ENCODE data around the gene EEF1A1. TPM values are rescaled to one million over a fixed set of nuclear protein-coding genes. Genes with fewer than 3 reads are reported as not detected.

The EEF1A1 gene
- total RNA-seq, 1 donor from 2014 or later: 6,372 TPM

- Mint-ChIP-seq H3K4me1 (ENCODE audit: low read depth, unreplicated experiment) (peaks cover 18% of the 10 kb centered on the region), H3K9me3 (ENCODE audit: unreplicated experiment) (peaks cover 12% of the 10 kb centered on the region), H3K27me3 (ENCODE audit: unreplicated experiment) (peaks cover 9% of the 10 kb centered on the region), H3K36me3 (ENCODE audit: unreplicated experiment) (peaks cover 10% of the 10 kb centered on the region), H3K4me3 (ENCODE audit: unreplicated experiment) (no peak overlapping the region), H3K27ac (ENCODE audit: unreplicated experiment) (no peak overlapping the region)
- DNase-seq: no peak
- TF ChIP-seq, protein P1, sequence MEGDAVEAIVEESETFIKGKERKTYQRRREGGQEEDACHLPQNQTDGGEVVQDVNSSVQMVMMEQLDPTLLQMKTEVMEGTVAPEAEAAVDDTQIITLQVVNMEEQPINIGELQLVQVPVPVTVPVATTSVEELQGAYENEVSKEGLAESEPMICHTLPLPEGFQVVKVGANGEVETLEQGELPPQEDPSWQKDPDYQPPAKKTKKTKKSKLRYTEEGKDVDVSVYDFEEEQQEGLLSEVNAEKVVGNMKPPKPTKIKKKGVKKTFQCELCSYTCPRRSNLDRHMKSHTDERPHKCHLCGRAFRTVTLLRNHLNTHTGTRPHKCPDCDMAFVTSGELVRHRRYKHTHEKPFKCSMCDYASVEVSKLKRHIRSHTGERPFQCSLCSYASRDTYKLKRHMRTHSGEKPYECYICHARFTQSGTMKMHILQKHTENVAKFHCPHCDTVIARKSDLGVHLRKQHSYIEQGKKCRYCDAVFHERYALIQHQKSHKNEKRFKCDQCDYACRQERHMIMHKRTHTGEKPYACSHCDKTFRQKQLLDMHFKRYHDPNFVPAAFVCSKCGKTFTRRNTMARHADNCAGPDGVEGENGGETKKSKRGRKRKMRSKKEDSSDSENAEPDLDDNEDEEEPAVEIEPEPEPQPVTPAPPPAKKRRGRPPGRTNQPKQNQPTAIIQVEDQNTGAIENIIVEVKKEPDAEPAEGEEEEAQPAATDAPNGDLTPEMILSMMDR (IDR thresholded peaks at IDR 0.05; ENCODE audit: partially characterized antibody, unreplicated experiment): no peak
Measured at GRCh38 chr6:73515204-73515655, 5.6 kb downstream of the EEF1A1 start.

GRCh38 chr6:73514746-73515110 lies 6.1 kb downstream of the EEF1A1 start:
- peaks cover 16% of the 10 kb centered on the region for H3K4me1 Mint-ChIP-seq (ENCODE audit: low read depth, unreplicated experiment)
- TF ChIP-seq, protein P1 (IDR thresholded peaks at IDR 0.05; ENCODE audit: partially characterized antibody, unreplicated experiment): no peak
- peaks cover 4% of the 10 kb centered on the region for H3K27me3 Mint-ChIP-seq (ENCODE audit: unreplicated experiment)
- no peak overlapping the region for H3K27ac Mint-ChIP-seq (ENCODE audit: unreplicated experiment)
- H3K9me3 Mint-ChIP-seq (ENCODE audit: unreplicated experiment): peaks cover 7% of the 10 kb centered on the region
- H3K4me3 Mint-ChIP-seq (ENCODE audit: unreplicated experiment): no peak overlapping the region
- no peak for DNase-seq
- peaks cover 5% of the 10 kb centered on the region for H3K36me3 Mint-ChIP-seq (ENCODE audit: unreplicated experiment)

- no peak overlapping the region for H3K27ac Mint-ChIP-seq (ENCODE audit: unreplicated experiment)
- no peaks in the 10 kb centered on the region for H3K9me3 Mint-ChIP-seq (ENCODE audit: unreplicated experiment)
- H3K4me1 Mint-ChIP-seq (ENCODE audit: low read depth, unreplicated experiment): peaks cover 11% of the 10 kb centered on the region
- no peaks in the 10 kb centered on the region for H3K36me3 Mint-ChIP-seq (ENCODE audit: unreplicated experiment)
- no peak overlapping the region for H3K4me3 Mint-ChIP-seq (ENCODE audit: unreplicated experiment)
- no peak for DNase-seq
- no peaks in the 10 kb centered on the region for H3K27me3 Mint-ChIP-seq (ENCODE audit: unreplicated experiment)
- TF ChIP-seq, protein P1 (IDR thresholded peaks at IDR 0.05; ENCODE audit: partially characterized antibody, unreplicated experiment): no peak
Measured at GRCh38 chr6:73513496-73513854, 7.4 kb downstream of the EEF1A1 start.

DNA sequence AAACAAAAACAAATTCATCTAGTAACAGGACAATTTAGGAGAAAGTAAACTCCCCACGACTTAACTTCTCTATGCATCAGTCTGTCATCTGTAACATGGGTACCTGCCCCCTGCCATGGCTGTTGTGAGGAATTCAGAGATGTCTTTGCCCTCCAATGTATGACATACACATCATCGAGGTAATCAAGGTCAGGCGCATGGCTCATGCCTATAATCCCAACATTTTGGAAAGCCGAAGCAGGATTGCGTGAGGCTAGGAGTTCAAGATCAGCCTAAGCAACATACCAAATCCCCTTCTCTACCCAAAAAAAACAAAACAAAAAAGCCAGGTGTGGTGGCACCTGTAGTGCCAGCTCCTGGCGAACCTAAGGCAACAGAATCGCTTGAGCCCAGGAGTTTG lies 9.0 kb downstream of the EEF1A1 start:
- Mint-ChIP-seq H3K27me3 (ENCODE audit: unreplicated experiment) (no peaks in the 10 kb centered on the region), H3K36me3 (ENCODE audit: unreplicated experiment) (no peaks in the 10 kb centered on the region), H3K4me1 (ENCODE audit: low read depth, unreplicated experiment) (peaks cover 3% of the 10 kb centered on the region), H3K27ac (ENCODE audit: unreplicated experiment) (peak overlapping the region; percentile 11), H3K4me3 (ENCODE audit: unreplicated experiment) (no peak overlapping the region), H3K9me3 (ENCODE audit: unreplicated experiment) (no peaks in the 10 kb centered on the region)
- TF ChIP-seq, protein P1 (IDR thresholded peaks at IDR 0.05; ENCODE audit: partially characterized antibody, unreplicated experiment): no peak
- DNase-seq: no peak

DNA sequence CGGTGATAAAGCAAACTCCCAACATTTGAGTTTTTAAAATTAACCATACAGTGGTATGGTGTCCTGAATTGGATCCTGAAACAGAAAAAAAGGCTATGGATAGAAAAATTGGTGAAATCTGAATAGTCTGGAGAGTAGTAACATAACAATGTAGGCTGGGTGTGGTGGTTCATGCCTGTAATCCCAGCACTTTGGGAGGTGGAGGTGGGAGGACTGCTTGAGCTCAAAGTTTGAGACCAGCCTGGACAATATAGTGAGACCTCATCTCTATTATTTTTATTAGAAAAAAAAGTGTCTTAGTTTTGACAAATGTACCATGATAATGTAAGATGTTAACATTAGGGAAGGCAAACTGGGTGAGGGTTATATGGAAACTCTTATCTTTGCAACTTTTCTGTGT lies 11.0 kb downstream of the EEF1A1 start:
- H3K27ac Mint-ChIP-seq (ENCODE audit: unreplicated experiment): no peak overlapping the region
- TF ChIP-seq, protein P1 (IDR thresholded peaks at IDR 0.05; ENCODE audit: partially characterized antibody, unreplicated experiment): no peak
- H3K27me3 Mint-ChIP-seq (ENCODE audit: unreplicated experiment): no peaks in the 10 kb centered on the region

More for the DNA sequence above, 11.0 kb downstream of the EEF1A1 start:
- H3K4me1 Mint-ChIP-seq (ENCODE audit: low read depth, unreplicated experiment): no peaks in the 10 kb centered on the region
- no peak overlapping the region for H3K4me3 Mint-ChIP-seq (ENCODE audit: unreplicated experiment)
- no peaks in the 10 kb centered on the region for H3K36me3 Mint-ChIP-seq (ENCODE audit: unreplicated experiment)
- no peaks in the 10 kb centered on the region for H3K9me3 Mint-ChIP-seq (ENCODE audit: unreplicated experiment)
- no peak for DNase-seq

All from glutamatergic neuron (in vitro differentiated cells).